Measurements from ENCODE around the gene THUMPD3. TPM values are rescaled to one million over a fixed set of nuclear protein-coding genes. Genes with fewer than 3 reads are reported as not detected.

Gene THUMPD3
- total RNA-seq, 4 donors from 2014 or later: 17.2 to 30.0 (median 20.2) TPM

GRCh38 chr3:9345041-9345440, 17.8 kb upstream of the THUMPD3 start:
- no peak for ATAC-seq (ENCODE audit: low FRiP score)
- no peak for TF ChIP-seq CTCF (IDR thresholded peaks at IDR 0.05)
- no peak for DNase-seq (ENCODE audit: low spot score)

GRCh38 chr3:9346141-9346540, 16.7 kb upstream of the THUMPD3 start:
- no peak for TF ChIP-seq CTCF (IDR thresholded peaks at IDR 0.05)
- ATAC-seq (ENCODE audit: low FRiP score): no peak

GRCh38 chr3:9347081-9347480, 15.8 kb upstream of the THUMPD3 start:
- DNase-seq (ENCODE audit: low spot score): no peak
- ATAC-seq (ENCODE audit: low FRiP score): no peak
- no peak for TF ChIP-seq CTCF (IDR thresholded peaks at IDR 0.05)

More at GRCh38 chr3:9346141-9346540, 16.7 kb upstream of the THUMPD3 start:
- no peak for DNase-seq (ENCODE audit: low spot score)

GRCh38 chr3:9347887-9348286, 15.0 kb upstream of the THUMPD3 start:
- no peak for DNase-seq (ENCODE audit: low spot score)
- no peak for TF ChIP-seq CTCF (IDR thresholded peaks at IDR 0.05)
- peak; percentile 64 for ATAC-seq (ENCODE audit: low FRiP score)

- ATAC-seq (ENCODE audit: low FRiP score): no peak
- DNase-seq (ENCODE audit: low spot score): no peak
- TF ChIP-seq CTCF (IDR thresholded peaks at IDR 0.05): no peak
Observed at GRCh38 chr3:9349321-9350117, 13.3 kb upstream of the THUMPD3 start.

- ATAC-seq (ENCODE audit: low FRiP score) (no peak), DNase-seq (ENCODE audit: low spot score) (no peak)
- no peak for TF ChIP-seq CTCF (IDR thresholded peaks at IDR 0.05)
Observed at GRCh38 chr3:9351709-9352126, 11.1 kb upstream of the THUMPD3 start.

Data from omental fat pad (tissue), 4 donors.